WTC11 (cell line): ENCODE measurements around the gene HECW1. TPM values are rescaled to one million over a fixed set of nuclear protein-coding genes. Genes with fewer than 3 reads are reported as not detected.

Experiments
- ATAC-seq: fragments of 200-7000 bp; cut with Tn5 transposase; 2 replicates; pipeline ENCODE4 v1.10.0; 2021; ENCODE audit warnings: mild to moderate bottlenecking, moderate library complexity
- CTCF ChIA-PET: fragments of 300-600 bp; sonication (Branson Sonifier 250); formaldehyde crosslinking; loops from one replicate; lab custom pipeline; 2021; ENCODE audit warnings: antibody characterized with exemption; lab: Charles Lee
- POLR2A ChIA-PET: fragments of 350-600 bp; sonication (Branson Sonifier 250); formaldehyde crosslinking; loops from one replicate; lab custom pipeline; 2021; ENCODE audit warnings: antibody characterized with exemption; lab: Charles Lee
- DNase-seq: peaks from one replicate; pipeline ENCODE4 v3.0.0; 2021; ENCODE audit warnings: low spot score
- H3K27ac Mint-ChIP-seq: 2 replicates; pipeline ENCODE4 v1.8.0; 2021; ENCODE audit warnings: mixed read lengths
- H3K27me3 Mint-ChIP-seq: 2 replicates; pipeline ENCODE4 v1.8.0; 2021; ENCODE audit warnings: low read depth, mild to moderate bottlenecking, moderate library complexity, mixed read lengths
- H3K36me3 Mint-ChIP-seq: 2 replicates; pipeline ENCODE4 v1.8.0; 2021; ENCODE audit warnings: mixed read lengths
- H3K4me1 Mint-ChIP-seq: 2 replicates; pipeline ENCODE4 v1.8.0; 2022; ENCODE audit warnings: mixed read lengths
- H3K4me3 Mint-ChIP-seq: 2 replicates; pipeline ENCODE4 v1.8.0; 2021; ENCODE audit warnings: mild to moderate bottlenecking, moderate library complexity, mixed read lengths
- H3K9me3 Mint-ChIP-seq: 2 replicates; pipeline ENCODE4 v1.8.0; 2021; ENCODE audit warnings: mixed read lengths
- CREB1 ChIP-seq: sonication (generic); formaldehyde crosslinking; IDR thresholded peaks from 2 replicates; pipeline ENCODE4 v1.8.0; 2023; ENCODE audit warnings: mild to moderate bottlenecking, missing genetic modification reagents
- EMX1 ChIP-seq: fragments of 250-450 bp; sonication (Bioruptor Pico); IDR thresholded peaks from 2 replicates; pipeline ENCODE4 v1.8.0; 2021; ENCODE audit warnings: mild to moderate bottlenecking
- GRHL2 ChIP-seq: fragments of 250-450 bp; sonication (Bioruptor Pico); IDR thresholded peaks from 2 replicates; pipeline ENCODE4 v1.8.0; 2022; ENCODE audit warnings: mild to moderate bottlenecking, moderate library complexity; ENCODE audit not compliant: insufficient replicate concordance, severe bottlenecking
- KAT7 ChIP-seq: sonication (generic); formaldehyde crosslinking; IDR thresholded peaks from 2 replicates; pipeline ENCODE4 v1.8.1; 2023; ENCODE audit warnings: missing genetic modification reagents, mild to moderate bottlenecking, borderline replicate concordance
- MXD4 ChIP-seq: fragments of 250-450 bp; sonication (Bioruptor Pico); IDR thresholded peaks from 2 replicates; pipeline ENCODE4 v1.8.0; 2021; ENCODE audit warnings: mild to moderate bottlenecking, moderate library complexity, borderline replicate concordance
- NFATC4 ChIP-seq: fragments of 250-450 bp; sonication (Bioruptor Pico); IDR thresholded peaks from 2 replicates; pipeline ENCODE4 v1.9.0; 2021; ENCODE audit warnings: mild to moderate bottlenecking
- NR2C2 ChIP-seq: sonication (generic); formaldehyde crosslinking; IDR thresholded peaks from 2 replicates; pipeline ENCODE4 v1.8.0; 2022; ENCODE audit warnings: mild to moderate bottlenecking, missing genetic modification reagents
- NR3C1 ChIP-seq: sonication (generic); formaldehyde crosslinking; conservative IDR thresholded peaks from 2 replicates; pipeline ENCODE4 v1.8.1; 2023; ENCODE audit warnings: low read depth, mild to moderate bottlenecking, missing genetic modification reagents
- PRRX2 ChIP-seq: fragments of 250-450 bp; sonication (Bioruptor Pico); IDR thresholded peaks from 2 replicates; pipeline ENCODE4 v1.8.0; 2021; ENCODE audit warnings: mild to moderate bottlenecking
- SMAD3 ChIP-seq: sonication (generic); formaldehyde crosslinking; IDR thresholded peaks from 2 replicates; pipeline ENCODE4 v1.8.0; 2022; ENCODE audit warnings: missing genetic modification reagents, mild to moderate bottlenecking, borderline replicate concordance
- SP1 ChIP-seq: sonication (generic); formaldehyde crosslinking; conservative IDR thresholded peaks from 2 replicates; pipeline ENCODE4 v1.8.1; 2022; ENCODE audit warnings: missing genetic modification reagents
- TCF7 ChIP-seq: sonication (generic); formaldehyde crosslinking; IDR thresholded peaks from 2 replicates; pipeline ENCODE4 v1.8.0; 2022; ENCODE audit warnings: mild to moderate bottlenecking, low read depth, missing genetic modification reagents, moderate library complexity
- TEAD4 ChIP-seq: sonication (generic); formaldehyde crosslinking; IDR thresholded peaks from 2 replicates; pipeline ENCODE4 v1.8.0; 2022; ENCODE audit warnings: mild to moderate bottlenecking, missing genetic modification reagents
- ZNF121 ChIP-seq: sonication (generic); formaldehyde crosslinking; IDR thresholded peaks from 2 replicates; pipeline ENCODE4 v1.8.0; 2023; ENCODE audit warnings: missing genetic modification reagents
- ZNF219 ChIP-seq: sonication (generic); formaldehyde crosslinking; IDR thresholded peaks from 2 replicates; pipeline ENCODE4 v1.8.0; 2023; ENCODE audit warnings: missing genetic modification reagents, mild to moderate bottlenecking, borderline replicate concordance
- ZNF232 ChIP-seq: sonication (generic); formaldehyde crosslinking; IDR thresholded peaks from 2 replicates; pipeline ENCODE4 v1.8.0; 2022; ENCODE audit warnings: mild to moderate bottlenecking, missing genetic modification reagents
- ZNF317 ChIP-seq: sonication (generic); formaldehyde crosslinking; IDR thresholded peaks from 2 replicates; pipeline ENCODE4 v1.8.1; 2023; ENCODE audit warnings: low read depth, mild to moderate bottlenecking, moderate library complexity, missing genetic modification reagents, borderline replicate concordance
- ZNF396 ChIP-seq: fragments of 250-450 bp; sonication (Bioruptor Pico); IDR thresholded peaks from 2 replicates; pipeline ENCODE4 v1.8.0; 2021; ENCODE audit warnings: mild to moderate bottlenecking, moderate library complexity, borderline replicate concordance
- total RNA-seq: library from RNA; stranded (reverse); gene quantifications from 3 replicates; pipeline ENCODE4 v1.2.3, GENCODE V29; 2021
- TF ChIP-seq, protein P1 (sequence below): sonication (generic); formaldehyde crosslinking; IDR thresholded peaks from 2 replicates; pipeline ENCODE4 v1.8.1; 2022; ENCODE audit warnings: low read depth, mild to moderate bottlenecking, moderate library complexity, missing genetic modification reagents, borderline replicate concordance
- TF ChIP-seq, protein P2 (sequence below): sonication (generic); formaldehyde crosslinking; IDR thresholded peaks from 2 replicates; pipeline ENCODE4 v1.8.1; 2023; ENCODE audit warnings: mild to moderate bottlenecking, missing genetic modification reagents, moderate library complexity
- TF ChIP-seq, protein P3 (sequence below): sonication (generic); formaldehyde crosslinking; IDR thresholded peaks from 2 replicates; pipeline ENCODE4 v1.8.1; 2022; ENCODE audit warnings: mild to moderate bottlenecking, moderate library complexity, missing genetic modification reagents
- TF ChIP-seq, protein P4 (sequence below): sonication (generic); formaldehyde crosslinking; IDR thresholded peaks from 2 replicates; pipeline ENCODE4 v1.8.1; 2023; ENCODE audit warnings: mild to moderate bottlenecking, missing genetic modification reagents, borderline replicate concordance
- TF ChIP-seq, protein P5 (sequence below): sonication (generic); formaldehyde crosslinking; IDR thresholded peaks from 2 replicates; pipeline ENCODE4 v1.8.1; 2023; ENCODE audit warnings: mild to moderate bottlenecking, missing genetic modification reagents
- TF ChIP-seq, protein P6 (sequence below): sonication (generic); formaldehyde crosslinking; IDR thresholded peaks from 2 replicates; pipeline ENCODE4 v1.8.1; 2023; ENCODE audit warnings: mild to moderate bottlenecking, moderate library complexity, missing genetic modification reagents

HECW1 gene
- total RNA-seq, 1 experiment from 2014 or later, result 6.1 TPM

DNA sequence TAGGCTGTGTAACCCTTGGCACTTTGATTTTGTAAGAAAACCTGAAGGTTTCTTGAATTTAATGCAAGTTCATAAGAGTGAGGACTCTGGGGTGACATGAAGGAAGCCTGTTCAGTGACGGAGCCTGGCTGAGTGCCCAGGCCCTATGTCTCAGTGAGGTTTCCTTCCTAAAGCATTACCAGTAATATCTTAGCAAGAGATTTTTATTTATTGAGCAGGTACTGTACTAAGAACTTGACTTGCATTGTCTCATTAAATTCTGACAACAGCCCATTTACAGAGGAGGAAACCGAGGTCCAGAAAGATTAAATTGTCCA, 197.2 kb downstream of the HECW1 start:
- Mint-ChIP-seq H3K9me3 (no peaks in the 10 kb centered on the region), H3K36me3 (no peaks in the 10 kb centered on the region), H3K27ac (no peak overlapping the region), H3K4me3 (no peak overlapping the region), H3K4me1 (peaks cover 15% of the 10 kb centered on the region), H3K27me3 (no peaks in the 10 kb centered on the region)
- ChIA-PET CTCF (no interaction called here), POLR2A (no interaction called here)
- DNase-seq (no peak), ATAC-seq (no peak)
- TF ChIP-seq NR3C1 (CRISPR knock-in tag) (no peak), GRHL2 (no peak), NR2C2 (CRISPR knock-in tag) (no peak)
- TF ChIP-seq, protein P1, sequence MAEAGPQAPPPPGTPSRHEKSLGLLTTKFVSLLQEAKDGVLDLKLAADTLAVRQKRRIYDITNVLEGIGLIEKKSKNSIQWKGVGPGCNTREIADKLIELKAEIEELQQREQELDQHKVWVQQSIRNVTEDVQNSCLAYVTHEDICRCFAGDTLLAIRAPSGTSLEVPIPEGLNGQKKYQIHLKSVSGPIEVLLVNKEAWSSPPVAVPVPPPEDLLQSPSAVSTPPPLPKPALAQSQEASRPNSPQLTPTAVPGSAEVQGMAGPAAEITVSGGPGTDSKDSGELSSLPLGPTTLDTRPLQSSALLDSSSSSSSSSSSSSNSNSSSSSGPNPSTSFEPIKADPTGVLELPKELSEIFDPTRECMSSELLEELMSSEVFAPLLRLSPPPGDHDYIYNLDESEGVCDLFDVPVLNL, result no peak

DNA sequence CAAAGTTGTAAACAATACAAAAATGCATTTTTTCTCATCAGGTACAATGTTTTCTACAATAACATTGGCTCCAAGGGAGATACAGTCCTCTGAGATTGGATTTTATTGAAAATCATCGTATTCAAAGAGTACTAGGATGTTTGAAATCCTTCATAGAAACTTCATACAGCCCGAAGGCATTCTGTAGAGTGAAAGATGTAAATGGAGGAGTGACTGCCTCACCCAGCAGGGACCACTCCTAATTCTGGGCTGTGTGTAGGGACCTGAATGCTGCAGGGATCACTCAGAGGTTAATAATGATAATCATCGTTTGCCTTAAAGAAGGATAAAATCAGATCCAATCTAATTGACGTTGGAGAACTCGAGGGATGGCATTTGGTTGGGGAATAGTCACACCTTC, 198.6 kb downstream of the HECW1 start:
- Mint-ChIP-seq H3K4me1 (0 out of 2 replicates have a peak, but pooled peaks cover 7% of the 10 kb centered on the region), H3K9me3 (no peaks in the 10 kb centered on the region), H3K27me3 (no peaks in the 10 kb centered on the region), H3K36me3 (no peaks in the 10 kb centered on the region), H3K27ac (no peak overlapping the region), H3K4me3 (no peak overlapping the region)
- TF ChIP-seq TEAD4 (CRISPR knock-in tag) (no peak), SMAD3 (CRISPR knock-in tag) (no peak), EMX1 (CRISPR knock-in tag) (no peak)
- TF ChIP-seq, protein P2, sequence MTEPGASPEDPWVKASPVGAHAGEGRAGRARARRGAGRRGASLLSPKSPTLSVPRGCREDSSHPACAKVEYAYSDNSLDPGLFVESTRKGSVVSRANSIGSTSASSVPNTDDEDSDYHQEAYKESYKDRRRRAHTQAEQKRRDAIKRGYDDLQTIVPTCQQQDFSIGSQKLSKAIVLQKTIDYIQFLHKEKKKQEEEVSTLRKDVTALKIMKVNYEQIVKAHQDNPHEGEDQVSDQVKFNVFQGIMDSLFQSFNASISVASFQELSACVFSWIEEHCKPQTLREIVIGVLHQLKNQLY (CRISPR knock-in tag), result no peak
- TF ChIP-seq, protein P3, sequence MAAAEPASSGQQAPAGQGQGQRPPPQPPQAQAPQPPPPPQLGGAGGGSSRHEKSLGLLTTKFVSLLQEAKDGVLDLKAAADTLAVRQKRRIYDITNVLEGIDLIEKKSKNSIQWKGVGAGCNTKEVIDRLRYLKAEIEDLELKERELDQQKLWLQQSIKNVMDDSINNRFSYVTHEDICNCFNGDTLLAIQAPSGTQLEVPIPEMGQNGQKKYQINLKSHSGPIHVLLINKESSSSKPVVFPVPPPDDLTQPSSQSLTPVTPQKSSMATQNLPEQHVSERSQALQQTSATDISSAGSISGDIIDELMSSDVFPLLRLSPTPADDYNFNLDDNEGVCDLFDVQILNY (CRISPR knock-in tag), result no peak
- ChIA-PET CTCF (interaction anchor here (1.0 kb wide), 1 partner anchor 50 kb away, joined by 3 read pairs; no protein-coding TSS in a partner anchor), POLR2A (no interaction called here)
- no peak for DNase-seq
- no peak for ATAC-seq

DNA sequence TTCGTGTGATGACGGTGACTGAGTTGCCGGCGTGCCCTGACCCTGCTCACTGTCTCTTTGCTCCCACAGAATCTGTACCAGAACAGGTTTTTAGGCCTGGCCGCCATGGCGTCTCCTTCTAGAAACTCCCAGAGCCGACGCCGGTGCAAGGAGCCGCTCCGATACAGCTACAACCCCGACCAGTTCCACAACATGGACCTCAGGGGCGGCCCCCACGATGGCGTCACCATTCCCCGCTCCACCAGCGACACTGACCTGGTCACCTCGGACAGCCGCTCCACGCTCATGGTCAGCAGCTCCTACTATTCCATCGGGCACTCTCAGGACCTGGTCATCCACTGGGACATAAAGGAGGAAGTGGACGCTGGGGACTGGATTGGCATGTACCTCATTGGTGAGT, 199.2 kb downstream of the HECW1 start:
- no peak for DNase-seq
- Mint-ChIP-seq H3K4me3 (no peak overlapping the region), H3K27ac (no peak overlapping the region), H3K27me3 (no peaks in the 10 kb centered on the region), H3K36me3 (no peaks in the 10 kb centered on the region), H3K9me3 (no peaks in the 10 kb centered on the region), H3K4me1 (peaks cover 8% of the 10 kb centered on the region)
- ChIA-PET CTCF (interaction anchor here (1.0 kb wide), 1 partner anchor 50 kb away, joined by 3 read pairs; no protein-coding TSS in a partner anchor), POLR2A (no interaction called here)
- no peak for ATAC-seq
- TF ChIP-seq, protein P4, sequence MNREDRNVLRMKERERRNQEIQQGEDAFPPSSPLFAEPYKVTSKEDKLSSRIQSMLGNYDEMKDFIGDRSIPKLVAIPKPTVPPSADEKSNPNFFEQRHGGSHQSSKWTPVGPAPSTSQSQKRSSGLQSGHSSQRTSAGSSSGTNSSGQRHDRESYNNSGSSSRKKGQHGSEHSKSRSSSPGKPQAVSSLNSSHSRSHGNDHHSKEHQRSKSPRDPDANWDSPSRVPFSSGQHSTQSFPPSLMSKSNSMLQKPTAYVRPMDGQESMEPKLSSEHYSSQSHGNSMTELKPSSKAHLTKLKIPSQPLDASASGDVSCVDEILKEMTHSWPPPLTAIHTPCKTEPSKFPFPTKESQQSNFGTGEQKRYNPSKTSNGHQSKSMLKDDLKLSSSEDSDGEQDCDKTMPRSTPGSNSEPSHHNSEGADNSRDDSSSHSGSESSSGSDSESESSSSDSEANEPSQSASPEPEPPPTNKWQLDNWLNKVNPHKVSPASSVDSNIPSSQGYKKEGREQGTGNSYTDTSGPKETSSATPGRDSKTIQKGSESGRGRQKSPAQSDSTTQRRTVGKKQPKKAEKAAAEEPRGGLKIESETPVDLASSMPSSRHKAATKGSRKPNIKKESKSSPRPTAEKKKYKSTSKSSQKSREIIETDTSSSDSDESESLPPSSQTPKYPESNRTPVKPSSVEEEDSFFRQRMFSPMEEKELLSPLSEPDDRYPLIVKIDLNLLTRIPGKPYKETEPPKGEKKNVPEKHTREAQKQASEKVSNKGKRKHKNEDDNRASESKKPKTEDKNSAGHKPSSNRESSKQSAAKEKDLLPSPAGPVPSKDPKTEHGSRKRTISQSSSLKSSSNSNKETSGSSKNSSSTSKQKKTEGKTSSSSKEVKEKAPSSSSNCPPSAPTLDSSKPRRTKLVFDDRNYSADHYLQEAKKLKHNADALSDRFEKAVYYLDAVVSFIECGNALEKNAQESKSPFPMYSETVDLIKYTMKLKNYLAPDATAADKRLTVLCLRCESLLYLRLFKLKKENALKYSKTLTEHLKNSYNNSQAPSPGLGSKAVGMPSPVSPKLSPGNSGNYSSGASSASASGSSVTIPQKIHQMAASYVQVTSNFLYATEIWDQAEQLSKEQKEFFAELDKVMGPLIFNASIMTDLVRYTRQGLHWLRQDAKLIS (CRISPR knock-in tag), result no peak
- TF ChIP-seq KAT7 (CRISPR knock-in tag) (no peak), TCF7 (CRISPR knock-in tag) (no peak), NFATC4 (CRISPR knock-in tag) (no peak), CREB1 (CRISPR knock-in tag) (no peak), MXD4 (CRISPR knock-in tag) (no peak), ZNF219 (CRISPR knock-in tag) (no peak), ZNF121 (CRISPR knock-in tag) (no peak), ZNF232 (CRISPR knock-in tag) (no peak), ZNF317 (no peak), ZNF396 (CRISPR knock-in tag) (no peak), PRRX2 (no peak), NR2C2 (CRISPR knock-in tag) (no peak), SP1 (CRISPR knock-in tag) (no peak)
- TF ChIP-seq, protein P5, sequence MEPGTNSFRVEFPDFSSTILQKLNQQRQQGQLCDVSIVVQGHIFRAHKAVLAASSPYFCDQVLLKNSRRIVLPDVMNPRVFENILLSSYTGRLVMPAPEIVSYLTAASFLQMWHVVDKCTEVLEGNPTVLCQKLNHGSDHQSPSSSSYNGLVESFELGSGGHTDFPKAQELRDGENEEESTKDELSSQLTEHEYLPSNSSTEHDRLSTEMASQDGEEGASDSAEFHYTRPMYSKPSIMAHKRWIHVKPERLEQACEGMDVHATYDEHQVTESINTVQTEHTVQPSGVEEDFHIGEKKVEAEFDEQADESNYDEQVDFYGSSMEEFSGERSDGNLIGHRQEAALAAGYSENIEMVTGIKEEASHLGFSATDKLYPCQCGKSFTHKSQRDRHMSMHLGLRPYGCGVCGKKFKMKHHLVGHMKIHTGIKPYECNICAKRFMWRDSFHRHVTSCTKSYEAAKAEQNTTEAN (CRISPR knock-in tag), result no peak
- TF ChIP-seq, protein P6, sequence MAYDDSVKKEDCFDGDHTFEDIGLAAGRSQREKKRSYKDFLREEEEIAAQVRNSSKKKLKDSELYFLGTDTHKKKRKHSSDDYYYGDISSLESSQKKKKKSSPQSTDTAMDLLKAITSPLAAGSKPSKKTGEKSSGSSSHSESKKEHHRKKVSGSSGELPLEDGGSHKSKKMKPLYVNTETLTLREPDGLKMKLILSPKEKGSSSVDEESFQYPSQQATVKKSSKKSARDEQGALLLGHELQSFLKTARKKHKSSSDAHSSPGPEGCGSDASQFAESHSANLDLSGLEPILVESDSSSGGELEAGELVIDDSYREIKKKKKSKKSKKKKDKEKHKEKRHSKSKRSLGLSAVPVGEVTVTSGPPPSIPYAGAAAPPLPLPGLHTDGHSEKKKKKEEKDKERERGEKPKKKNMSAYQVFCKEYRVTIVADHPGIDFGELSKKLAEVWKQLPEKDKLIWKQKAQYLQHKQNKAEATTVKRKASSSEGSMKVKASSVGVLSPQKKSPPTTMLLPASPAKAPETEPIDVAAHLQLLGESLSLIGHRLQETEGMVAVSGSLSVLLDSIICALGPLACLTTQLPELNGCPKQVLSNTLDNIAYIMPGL (CRISPR knock-in tag), result no peak
